Glomerular visceral epithelial cell (primary cell): Measurements from ENCODE around the gene ANKRD13A.
"Not testable (repeated sequence)": the region's sequence is repeated elsewhere in the genome, so short reads cannot be mapped to it uniquely, and the experiment has no call there.

ENCODE experiments used
- DNase-seq: peaks from one replicate; pipeline ENCODE4 v3.0.0-alpha.2; 2016; ENCODE audit errors: extremely low spot score

ANKRD13A gene

DNA sequence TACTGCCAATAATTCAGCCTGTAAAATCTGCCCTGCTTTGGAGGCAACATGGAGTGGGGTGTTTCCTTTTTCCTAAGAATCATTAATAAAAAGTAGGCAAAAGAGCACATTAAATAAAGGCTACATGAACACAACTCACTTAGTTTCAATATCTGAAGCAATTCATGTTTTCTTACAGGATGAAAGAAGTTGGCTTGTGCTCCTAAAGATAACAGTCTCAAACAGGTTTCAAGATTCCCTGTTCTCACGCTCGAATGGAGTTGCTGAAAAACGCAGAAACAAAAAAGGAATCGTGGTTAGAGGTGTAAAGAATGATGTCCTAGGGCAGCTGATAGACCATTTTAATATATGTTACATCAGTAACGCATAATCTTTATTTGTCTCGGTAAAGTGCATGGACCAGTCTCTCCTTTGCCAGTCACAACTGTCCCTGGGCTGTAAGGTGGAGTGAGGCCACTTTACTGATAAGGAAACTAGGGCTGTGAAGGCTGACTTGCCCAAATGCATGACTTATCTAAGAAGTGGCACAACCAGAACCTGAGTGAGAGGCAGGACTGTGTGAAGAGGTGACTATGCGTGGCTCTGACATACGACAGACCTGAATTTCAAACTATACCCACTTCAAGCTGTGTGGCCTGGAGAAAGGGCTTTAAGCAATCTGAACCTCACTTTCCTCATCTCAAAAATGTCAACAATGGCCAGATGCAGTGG lies 15.6 kb upstream of the ANKRD13A start:
- DNase-seq = no peak

GRCh38 chr12:109986236-109986635 lies 13.0 kb upstream of the ANKRD13A start:
- not testable (repeated sequence) for DNase-seq

- DNase-seq = no peak
Observed at GRCh38 chr12:109987615-109988014, 11.6 kb upstream of the ANKRD13A start.

- DNase-seq = no peak
Observed at GRCh38 chr12:109988274-109988673, 11.0 kb upstream of the ANKRD13A start.

- DNase-seq = no peak
Observed at GRCh38 chr12:109988903-109989302, 10.3 kb upstream of the ANKRD13A start.

DNA sequence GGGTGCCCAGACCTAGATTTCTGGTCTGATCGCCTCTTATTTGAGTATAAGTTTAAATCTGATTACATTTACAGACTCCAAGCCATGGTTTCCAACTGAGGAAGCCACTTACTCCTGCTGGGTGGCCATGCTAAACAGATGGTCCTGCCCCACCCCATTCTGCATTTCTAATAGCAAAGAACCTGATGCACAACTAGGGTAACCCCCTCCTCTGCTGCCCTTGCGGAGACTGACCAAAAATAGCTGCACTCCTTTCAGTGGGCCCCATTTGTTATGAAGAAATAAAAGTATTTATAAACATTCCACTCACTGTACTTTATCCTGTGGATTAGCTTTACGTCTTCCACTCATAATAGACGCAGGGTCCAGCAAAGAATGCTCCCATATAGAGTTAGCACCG lies 9.8 kb upstream of the ANKRD13A start:
- no peak for DNase-seq

DNA sequence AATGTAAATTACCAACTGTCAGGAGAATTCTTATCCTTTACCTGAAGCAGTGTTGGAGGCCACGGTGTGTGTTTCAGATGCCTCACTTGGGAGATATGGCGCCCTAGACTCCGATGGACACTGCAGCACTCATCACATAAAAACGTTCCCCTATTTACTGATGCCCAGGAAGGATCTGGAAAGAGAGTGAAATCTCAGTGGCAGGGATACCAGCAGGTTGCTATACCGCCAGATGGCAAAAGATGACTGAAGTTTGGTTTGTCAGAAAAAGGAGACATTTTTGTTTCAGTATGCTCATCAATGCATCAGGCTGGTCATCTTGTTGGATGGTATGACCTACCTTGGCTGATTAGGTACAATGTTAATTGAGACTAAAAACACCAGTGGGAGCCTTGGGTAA lies 7.6 kb upstream of the ANKRD13A start:
- no peak for DNase-seq

DNA sequence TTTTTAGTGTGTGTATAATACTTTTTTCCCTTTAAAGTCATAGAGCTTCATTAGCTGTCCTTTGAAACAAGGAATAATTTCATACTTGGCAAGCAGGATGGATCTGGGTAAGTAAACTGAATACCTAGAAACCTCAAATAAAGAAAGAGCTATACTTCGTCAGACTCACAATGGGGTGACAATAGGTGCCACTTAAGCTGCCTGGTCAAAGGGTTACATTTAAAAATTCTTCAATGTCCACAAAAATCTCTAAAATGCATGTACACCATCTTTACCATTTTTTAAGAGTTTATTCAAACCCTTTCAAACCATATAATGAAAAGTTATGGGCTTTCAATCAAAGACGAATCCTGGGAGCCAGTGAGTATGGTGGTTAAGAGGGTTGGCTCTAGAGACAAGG lies 6.1 kb upstream of the ANKRD13A start:
- no peak for DNase-seq

DNA sequence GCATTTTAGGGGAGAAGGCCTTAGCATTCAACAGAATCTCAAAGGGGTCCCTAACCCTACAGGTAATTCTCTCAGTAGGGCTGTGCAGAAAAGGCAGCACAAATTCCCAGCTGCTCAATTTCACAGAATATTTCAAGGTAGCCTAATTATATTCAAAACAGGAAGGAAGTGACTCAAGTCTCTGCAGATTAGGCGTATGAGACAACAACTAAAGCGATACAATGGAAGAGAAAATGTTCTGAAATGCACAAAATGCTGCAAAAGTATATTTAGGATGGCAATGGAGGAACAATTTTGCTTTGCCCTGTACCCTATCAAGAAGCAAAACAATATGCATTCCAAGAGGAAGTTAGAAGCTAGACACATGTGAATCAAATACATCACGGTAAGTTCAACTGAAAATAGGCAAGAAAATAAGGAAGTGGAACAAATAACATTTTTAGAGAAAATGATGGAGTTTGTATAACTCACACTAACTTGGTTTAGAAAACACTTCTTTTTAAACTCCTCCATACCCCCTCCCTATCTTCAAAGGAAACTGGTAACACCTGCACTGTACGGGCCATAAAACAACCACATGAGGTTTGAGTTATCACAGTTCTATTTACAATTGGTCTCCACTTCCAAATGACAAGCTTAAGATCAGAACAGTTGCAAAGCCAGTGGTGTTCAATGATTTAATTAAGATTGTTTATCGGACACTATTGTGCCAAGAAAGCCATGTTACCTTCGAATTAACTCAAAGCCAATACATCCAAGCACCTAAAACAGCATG lies 4.6 kb upstream of the ANKRD13A start:
- DNase-seq = no peak

DNA sequence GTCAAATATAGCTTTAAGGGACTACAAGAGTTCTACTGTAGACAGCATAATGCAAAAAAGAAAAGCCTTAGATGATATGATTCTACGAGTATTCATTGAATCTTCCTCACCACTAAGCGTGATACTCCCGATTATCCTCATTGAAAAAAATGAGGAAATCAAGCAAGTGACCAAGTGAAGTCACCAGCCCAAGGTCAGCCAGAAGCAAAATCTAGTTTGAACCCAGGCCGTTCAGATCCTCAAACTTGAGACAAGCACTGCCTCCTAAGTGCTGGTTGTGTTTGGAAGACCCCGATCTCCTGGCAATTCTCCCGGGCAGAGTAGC lies 3.9 kb upstream of the ANKRD13A start:
- no peak for DNase-seq

DNA sequence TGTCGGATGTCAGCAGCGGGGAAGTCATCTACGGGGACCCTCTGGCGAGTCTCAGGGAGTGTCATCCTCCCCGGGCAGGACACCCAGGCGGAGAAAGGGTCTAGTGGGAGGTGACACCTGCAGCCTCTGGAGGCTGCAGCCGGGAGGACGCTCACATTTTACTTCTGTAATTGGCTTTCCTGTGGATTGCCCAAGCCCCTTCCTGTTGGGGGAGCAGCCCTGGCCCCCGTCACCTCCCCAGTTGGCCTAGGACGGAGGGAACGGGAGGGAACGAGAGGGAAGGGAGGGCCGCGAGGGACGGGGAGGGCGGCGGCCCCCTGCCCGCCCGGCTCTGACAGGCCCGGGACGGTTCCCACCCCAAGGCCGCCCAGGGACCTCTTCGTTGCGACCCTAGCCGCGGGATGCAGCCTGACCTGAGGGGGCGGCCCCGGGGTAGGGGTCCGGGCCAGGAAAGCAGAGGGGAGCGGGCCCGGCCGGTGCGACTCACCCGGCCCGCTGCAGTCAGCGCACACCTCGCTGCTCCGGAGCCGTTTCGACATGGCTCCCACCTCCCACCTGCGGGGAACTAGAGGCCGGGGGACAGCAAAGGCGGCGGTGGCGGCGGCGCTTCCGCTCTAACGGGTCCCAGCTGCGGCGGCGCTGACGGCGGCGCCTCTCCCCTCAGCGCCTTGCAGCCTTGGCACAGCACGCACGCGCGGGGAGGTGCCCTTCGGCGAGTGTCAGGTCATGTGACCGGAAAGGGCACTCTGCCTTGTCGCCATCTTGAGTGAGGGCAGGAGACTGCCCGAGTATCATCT lies 3.3 kb upstream of the ANKRD13A start, which contains the start of gene GIT2:
Gene GIT2, minus strand, starts transcription at position 683 of the 797 bp plus-strand sequence. Its CDS starts 144 bp downstream, at position 539.
- DNase-seq = peak; percentile 89

- DNase-seq = no peak
Observed at GRCh38 chr12:109996483-109996853, 2.8 kb upstream of the ANKRD13A start.

DNA sequence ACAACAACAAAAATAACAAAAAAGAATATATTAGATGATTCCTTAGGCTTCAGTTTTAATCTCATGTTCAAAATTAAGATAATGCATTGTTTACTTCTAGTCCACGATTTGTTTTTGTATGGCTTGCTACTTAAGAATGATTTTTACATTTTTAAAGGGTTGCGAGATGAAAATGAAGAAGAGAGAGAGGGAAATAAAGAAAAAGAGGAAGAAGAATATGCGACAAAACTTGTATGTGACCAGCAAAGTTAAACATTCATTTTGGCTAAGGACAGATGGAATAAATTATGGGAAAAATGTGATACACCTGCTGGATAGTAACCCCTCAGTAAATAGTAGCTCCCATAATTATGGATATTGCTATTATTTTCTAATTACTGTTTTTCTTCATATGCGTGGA lies 1.8 kb upstream of the ANKRD13A start:
- DNase-seq = no peak

- no peak for DNase-seq
Observed at GRCh38 chr12:109998241-109998903, 858 bp upstream of the ANKRD13A start.

GRCh38 chr12:109999649-109999971 lies 380 bp downstream of the ANKRD13A start:
- DNase-seq = no peak

DNA sequence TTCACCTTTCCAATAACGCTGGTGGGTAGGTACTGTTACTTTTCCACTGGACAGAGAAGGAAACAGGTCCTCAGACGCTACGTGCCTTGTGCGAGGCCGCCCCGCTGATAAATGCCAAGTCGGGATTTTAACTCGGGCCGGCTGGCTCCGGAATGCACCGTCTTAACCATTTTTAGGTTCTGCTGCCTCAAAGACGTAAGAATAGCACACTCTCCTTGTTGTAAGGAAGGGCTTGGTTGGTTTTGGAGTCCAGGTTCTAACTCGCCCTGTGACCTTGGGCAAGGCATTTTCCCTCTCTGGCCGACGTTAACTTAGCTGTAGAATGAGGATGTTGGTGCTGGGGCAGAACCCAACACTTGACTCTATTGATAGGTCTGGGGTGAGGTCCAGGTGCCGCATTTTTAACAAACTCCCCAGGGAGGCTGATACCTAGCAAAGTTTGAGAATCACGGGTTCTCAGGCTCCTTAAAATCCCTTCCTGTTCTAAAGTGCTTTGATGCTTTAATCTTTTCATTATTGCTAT lies 814 bp downstream of the ANKRD13A start:
- DNase-seq = peak; percentile 25

DNA sequence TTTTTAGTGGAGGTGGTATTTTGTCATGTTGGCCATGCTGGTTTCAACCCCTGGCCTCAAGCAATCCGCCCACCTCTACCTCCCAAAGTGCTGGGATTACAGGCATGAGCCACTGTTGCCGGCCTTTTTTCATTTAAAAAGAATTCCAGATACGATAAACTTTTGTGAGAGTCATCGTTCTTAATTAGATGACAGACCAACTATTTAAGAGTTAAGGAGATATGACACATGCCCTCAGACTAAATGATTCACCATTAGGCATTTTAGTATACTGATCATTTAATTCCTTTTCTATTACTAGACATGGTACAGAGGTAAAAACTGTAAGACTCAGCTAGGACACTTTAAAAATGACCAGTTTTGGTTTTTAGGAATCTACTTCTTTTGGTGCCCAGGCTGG lies 2.4 kb downstream of the ANKRD13A start:
- DNase-seq = peak; percentile 25

GRCh38 chr12:110002676-110003515 lies 3.7 kb downstream of the ANKRD13A start:
- no peak for DNase-seq

DNA sequence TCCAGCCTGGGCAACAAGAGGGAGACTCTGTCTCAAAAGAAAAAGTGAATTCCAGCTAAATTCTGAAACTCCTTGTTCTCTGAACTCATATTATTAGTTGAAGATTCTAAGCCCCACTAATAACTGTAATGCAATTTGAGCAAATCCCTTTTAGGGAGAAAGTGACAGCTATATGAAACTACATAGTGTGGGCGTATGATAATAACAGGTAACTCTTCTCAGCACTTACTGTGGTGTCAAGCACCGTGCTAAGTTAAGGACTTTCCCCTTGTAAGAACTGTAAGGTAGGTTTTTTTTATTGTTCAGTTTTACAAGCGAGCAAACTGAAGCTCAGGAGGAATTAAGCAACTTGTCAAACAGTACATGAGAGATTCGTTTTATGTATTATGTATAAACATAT lies 5.4 kb downstream of the ANKRD13A start:
- DNase-seq = no peak

GRCh38 chr12:110005319-110005973 lies 6.2 kb downstream of the ANKRD13A start:
- DNase-seq = no peak

- DNase-seq = no peak
Observed at GRCh38 chr12:110006115-110006514, 6.9 kb downstream of the ANKRD13A start.
